SW 1271 (cell line): ENCODE results near the gene LRRC2.
"Not testable (repeated sequence)": the region's sequence is repeated elsewhere in the genome, so short reads cannot be mapped to it uniquely, and the experiment has no call there.

Source experiments
- DNase-seq, 2 experiments: peaks; one replicate each; lab custom pipeline; 2025; lab: John Stamatoyannopoulos, UW

The LRRC2 gene

DNA sequence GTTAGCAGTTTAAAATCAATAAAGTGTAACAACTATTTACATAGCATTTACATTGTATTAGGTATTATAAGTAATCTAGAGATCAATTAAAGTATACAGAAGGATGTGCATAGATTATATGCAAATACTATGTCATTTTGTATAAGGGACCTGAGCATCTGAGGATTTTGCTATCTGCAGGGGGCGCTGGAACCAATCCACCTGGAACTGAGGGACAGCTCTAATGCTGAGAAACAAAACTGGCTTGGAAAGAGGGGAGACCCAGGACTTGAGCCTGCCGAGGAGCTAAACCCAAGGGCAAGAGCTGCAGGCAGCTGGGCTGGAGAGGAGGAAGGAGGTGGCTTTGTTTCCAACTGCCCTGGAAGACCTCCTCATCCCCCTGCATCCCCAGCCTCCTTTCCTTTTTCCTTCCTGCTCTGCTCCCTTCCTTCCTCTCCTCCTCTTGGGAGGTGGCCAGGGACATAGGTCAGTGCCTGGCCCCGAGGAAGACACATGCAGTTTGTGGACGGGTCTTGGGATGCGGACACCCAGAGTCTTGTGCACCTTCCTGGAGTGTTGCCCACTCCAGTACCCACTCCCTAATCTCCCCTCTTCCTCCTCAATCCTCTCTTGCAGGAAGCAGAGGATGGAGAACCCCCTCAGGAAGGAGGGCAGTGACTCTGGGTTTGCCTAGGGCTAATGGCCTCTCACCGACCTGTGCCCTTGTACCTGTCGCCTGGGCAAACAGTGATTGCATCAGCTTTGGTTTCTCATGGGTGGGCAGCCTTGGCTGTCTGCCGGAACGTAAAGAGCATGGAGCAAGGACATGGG, 69.2 kb downstream of the LRRC2 start:
- no peak for DNase-seq

DNA sequence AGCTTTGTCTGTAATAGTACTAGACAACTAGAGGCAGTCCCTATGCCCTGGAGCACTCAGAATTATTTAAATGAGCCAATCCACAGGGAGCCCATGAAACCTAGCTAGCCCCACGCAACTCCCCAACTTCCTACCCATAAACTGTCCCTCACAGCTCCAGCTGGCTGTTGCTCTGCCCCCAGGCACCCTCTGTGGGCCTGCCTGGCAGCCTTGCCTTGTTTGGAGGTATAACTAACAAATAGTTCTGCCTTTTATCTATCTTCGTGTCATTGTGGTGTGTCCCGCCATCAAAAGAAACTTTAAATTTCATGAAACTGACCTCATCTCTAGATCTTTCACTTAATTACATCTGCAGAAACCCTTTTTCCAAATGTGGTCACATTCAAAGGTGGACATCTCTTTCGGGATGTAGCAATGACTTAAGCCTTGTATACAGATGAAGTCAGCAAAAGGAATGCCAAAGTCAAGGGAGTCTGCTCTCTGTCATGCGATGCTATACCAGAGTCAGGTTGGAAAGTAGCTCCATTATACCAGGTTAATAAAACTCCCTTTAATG, 70.1 kb downstream of the LRRC2 start:
- DNase-seq = no peak

DNA sequence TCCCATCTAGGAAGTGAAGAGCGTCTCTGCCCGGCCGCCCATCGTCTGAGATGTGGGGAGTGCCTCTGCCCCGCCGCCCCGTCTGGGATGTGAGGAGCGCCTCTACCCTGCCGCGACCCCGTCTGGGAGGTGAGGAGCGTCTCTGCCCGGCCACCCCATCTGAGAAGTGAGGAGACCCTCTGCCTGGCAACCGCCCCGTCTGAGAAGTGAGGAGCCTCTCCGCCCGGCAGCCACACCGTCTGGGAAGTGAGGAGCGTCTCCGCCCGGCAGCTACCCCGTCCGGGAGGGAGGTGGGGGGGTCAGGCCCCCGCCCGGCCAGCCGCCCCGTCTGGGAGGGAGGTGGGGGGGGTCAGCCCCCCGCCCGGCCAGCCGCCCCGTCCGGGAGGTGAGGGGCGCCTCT, 71.6 kb downstream of the LRRC2 start:
- DNase-seq = not testable (repeated sequence)

DNA sequence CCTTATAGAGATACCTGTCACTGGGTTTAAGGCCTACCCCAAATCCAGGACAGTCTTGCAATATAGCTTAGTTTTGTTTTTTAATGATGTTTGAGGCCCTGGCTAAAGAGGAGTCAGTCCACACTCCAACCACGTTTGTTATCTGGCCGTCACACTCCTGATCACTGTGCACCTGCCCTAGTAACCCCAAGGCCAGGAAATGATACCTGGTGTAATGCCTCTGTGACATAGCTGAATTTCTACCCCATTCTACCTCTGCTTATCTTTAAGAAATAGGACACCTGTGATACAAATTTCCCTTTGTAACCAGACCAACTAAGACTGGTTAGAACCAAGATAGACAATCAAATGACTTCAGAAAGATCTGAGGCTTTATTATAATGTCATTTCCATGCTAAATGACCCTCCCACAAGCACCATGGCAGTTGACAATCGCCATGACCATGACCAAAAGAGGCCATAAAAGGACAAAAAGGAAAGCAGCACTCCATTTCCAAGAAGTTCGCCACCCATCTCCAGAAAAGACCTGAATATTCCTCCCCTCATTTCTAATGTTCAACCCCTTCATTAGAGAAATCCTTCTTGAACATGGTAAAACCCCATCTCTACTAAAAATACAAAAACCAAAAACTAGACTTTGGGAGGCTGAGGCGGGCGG, 73.1 kb downstream of the LRRC2 start:
- DNase-seq = no peak

DNA sequence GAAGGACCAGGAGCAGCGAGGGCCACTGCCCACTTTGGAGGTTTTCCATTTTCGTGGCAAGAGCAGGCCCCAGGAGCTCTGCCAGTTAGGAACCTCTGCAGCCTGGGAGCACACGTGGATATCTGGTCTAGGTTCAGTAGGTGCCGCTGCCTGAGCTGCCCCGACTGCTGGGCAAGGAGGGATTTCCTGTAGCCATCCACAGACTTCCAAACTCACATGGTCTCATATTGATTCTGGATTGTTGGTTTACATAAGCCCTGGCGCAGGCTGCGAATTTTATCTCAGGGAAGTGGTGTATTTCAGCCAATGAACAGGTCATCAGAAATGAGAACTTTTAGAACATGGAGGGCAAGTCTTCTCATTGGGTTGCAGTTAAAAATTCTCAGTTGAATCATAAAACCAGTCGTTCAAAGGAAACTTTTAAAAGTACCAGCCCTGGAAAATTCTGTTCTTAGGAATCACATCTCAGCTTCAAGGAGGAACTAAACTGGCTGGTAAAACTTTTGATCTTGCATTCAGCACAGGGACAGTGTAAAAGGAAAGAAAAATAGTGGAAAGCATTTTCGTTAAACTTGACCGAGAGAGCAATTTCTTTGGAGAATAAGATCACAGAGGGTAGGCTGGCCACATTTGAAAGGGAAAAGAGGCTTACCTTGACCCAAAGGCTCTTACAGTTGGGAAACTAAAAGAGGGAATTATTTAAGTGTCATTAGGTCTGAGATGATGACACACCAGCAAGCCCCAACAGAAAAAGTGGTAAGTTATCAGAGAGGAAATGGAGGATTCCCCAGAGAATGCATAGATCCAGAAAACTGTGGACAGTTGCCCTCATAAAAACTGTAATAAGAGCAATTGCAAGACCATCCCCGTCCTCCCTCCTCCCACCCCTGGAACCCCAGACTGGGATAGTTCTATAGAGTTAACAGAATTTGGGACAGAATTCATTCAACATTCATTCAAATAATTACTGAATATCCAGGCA, 74.7 kb downstream of the LRRC2 start:
- no peak for DNase-seq

DNA sequence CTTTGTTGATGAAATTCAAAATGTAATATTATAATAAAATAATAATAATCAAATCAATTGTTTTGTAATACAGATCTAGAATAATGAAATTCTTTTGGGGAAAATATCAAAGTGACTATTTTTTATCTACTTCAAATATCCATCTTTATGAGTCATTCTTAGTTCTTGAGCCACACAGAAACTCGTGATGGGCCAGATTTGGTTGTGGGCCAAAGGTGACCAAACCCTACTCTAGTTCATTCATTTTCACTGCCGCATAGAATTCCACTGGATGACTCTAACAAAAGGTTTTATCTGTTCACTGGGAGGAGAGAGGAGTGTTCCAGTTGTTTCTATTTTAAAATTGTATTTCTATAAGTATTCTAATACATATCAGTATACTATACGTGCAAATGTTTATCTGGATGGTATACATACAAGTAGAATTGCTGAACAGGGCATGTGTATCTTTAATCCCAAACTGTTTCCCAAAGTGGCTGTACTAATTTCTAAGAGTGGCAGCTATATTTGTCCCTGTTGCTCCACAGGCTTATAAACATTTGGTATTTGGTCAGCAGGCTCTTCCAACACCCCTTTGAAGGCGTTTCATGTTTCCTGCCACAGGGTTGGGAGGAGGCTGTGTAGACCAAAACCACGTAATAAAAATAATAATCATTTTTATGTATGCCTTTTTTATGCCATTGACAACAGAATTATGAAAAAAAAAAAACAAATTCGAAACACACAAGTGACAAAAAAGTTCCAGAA, 75.6 kb downstream of the LRRC2 start:
- no peak for DNase-seq

DNA sequence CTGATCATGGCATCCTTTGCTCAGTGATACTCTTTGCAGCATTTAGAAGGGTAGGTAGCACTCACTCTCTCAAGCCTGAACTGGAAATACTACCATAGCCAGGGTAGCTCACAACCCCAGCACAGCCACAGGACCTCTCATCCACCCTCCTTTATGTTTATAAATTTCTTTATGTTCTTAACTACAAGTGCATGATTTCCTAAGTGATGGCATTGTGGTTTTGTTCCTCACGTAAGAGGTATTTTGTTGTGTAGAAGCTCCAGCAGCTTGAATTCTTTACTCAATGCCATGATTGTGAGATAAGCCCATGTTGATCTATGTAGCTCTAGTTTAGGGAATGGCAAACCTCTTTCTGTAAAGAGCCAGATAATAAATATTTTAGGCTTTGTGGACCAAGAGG, 76.2 kb downstream of the LRRC2 start:
- DNase-seq = no peak

DNA sequence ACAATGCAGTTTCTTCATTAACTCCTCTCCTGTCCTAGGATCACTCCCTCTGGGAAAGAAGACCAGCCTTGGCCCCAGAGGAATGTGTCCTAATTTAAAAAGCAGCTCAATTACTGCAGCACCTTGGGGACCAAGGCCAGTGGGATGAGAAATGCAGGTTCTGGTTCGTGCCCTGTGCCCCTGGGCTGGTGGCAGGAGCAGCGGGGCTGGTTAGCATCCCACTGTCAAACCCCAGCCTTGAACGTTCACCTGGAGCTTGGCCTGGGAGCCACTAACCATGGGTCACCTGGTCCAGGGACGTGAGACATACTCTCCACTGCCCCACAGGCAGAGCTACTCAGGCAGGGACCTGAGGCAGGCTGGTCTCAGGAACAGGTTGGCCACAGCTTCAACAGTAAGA, 76.7 kb downstream of the LRRC2 start:
- DNase-seq = no peak

DNA sequence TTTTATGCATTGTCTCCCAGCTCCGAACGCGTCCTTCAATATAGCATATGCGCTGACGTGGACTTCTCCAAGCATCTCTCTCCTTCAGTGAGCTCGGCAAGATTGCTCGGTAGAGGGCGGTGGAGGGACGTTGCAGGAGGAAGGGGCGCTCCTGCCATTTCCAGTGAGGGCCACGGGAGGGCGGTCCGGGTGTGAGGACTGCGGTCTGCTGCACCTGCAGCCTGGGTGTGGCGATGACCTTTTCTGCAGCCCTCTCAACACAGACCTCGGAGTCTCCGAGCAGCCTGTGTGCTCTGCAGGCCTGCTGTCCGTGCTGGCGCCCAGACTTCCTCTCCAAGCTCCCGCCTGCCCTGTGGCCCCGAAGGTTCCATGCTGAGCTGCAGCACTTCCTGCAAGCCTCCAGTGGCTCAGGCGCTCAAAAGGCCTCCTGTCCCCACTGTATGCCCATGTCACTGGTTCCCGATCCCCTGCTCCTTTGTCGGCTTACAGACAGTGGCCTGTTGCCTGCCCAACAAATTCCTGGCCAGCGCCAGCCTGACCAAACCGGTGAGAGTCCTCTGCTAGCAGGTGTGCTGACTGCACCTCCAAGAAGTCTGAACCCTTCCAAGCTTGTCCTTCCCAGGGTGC, 77.3 kb downstream of the LRRC2 start:
- peak; percentile 41 to 65 for DNase-seq

DNA sequence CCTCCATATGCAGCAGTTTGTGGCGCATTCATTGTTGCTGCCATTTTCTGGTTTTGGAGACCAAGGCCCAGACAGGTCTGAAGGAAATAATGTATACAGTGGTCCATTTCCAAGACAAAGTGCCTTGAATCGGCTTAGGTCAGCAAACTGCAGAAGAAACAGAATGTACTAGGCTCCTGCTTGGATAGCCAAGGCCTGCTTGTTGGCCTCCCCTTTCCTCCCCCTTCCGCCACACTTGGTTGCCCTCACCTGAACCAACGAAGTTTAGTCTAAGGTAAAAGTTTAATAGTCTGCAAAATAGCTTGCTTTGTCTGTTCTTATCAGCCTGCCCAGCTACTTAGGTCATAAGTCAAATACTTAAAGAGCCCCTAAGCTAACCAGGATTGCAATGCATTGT, 80.3 kb downstream of the LRRC2 start:
- no peak for DNase-seq

DNA sequence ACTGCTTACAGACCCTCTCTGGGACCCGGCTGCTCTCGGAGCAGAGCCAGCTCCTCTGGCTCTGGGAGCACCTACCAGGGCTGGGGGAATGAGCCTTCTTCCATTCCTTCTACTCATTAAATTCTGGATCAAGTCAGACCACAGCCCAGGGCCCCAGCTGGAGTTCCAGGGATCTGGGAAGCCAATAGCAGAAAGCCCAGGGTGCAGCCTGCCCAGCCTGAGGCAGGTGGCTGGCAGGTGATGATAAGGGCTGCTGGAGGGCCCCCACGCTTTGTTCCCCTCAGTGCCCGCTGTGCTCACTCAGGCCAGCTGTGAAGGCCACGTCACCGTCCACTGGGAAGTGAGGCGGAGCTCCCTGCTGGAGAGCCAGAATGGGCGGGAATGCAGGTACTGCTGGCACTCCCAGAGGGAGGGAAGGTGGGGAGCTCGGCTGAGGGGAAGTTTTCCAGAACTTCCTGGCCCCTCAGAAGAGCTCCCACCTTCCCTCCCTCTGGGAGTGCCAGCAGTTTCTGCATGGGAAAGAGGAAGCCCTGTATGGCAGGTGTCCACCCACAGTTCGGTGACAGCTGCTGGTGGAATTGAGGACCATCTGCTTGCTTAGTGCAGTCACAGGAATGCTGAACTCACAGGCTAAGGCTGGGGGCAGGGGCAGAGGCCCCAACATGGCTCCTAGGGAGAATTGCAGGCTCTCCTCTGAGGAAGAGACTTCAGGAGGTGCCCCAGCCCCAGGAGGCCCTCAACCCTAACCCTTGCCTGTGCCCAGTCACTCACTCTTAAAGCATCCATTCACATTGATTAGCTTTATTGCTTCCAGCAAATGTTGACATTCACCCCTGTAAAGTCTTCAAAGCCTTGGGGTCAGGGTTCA, 81.0 kb downstream of the LRRC2 start:
- no peak for DNase-seq

DNA sequence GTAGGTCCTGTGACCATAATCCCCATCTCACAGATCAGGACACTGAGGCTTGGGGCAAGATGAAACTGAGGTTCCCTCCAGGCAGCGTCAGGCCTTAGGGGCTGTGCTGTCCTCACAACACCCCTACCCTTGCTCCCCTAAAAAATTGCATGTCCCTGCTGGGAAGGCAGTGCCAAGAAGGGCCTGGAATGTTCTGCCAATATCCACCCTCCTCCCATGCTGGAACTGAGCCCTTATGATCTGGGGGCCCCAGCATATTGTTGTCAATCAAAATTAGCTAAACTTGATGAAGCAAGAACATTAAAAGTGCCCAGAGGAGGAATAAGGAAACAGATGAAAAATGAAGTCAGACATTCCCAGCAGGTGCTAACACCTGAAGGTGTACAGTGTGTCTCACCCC, 81.7 kb downstream of the LRRC2 start:
- DNase-seq = no peak

DNA sequence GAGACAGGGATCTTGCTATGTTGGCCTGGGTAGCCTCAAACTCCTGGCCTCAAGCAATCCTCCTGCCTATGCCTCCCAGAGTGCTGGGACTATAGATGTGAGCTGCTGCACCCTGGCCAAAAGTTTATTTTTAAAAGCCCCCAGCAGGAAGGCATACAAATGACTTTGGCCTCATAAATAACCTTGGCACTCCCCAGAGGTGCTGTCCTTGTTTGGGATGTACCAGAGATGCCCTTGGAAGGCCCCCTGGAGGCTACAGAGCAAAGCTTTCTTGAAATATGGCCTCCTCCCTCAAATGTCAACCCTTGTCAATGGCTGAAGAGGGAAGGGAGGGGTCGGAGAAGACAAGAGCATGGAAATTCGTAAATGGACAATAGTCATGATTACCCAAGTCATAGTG, 82.3 kb downstream of the LRRC2 start:
- no peak for DNase-seq

DNA sequence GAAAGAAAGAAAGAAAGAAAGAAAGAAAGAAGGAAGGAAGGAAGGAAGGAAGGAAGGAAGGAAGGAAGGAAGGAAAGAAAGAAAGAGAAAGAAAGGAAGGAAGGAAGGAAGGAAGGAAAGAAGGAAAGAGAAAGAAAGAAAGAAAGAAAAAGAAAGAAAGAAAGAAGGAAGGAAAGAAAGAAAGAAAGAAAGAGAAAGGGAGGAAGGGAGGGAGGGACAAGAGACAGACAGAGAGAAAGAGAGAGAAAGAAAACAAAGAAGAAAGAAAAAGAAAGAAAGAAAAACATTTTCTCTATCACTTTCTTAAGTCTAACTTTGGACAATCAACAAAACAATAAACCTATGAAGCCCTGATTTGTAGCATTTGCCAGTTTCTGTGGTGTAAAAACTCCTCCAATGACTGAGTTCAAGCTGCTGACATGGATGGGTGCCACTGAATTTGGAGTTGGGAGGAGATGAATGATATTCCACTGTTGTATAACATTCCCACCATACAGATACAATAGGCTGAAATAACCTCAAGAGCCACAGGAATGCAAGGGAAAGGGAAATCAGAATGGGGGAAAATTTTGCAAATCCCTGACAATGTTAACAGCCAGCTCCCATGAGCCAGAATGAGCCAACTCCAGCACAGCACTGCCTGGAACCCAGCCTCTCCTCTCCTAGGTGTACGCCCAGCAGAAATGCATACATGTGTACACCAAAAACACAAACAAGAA, 83.3 kb downstream of the LRRC2 start:
- no peak for DNase-seq

DNA sequence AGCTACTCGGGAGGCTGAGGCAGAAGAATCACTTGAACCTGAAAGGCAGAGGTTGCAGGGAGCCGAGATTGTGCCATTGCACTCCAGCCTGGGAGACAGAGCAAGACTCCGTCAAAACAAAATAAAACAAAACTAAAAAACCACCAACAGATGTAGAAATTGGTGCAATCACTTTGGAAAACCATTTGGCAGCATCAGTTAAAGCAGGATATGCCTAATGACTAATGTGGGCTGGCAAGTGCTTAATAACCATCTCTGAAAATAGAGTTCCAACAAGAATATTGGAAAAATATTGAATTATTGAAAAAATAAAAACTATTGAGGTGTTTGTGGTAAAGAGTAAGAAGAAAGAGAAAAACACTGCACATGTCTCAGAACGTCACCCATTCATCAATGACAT, 84.5 kb downstream of the LRRC2 start:
- no peak for DNase-seq

DNA sequence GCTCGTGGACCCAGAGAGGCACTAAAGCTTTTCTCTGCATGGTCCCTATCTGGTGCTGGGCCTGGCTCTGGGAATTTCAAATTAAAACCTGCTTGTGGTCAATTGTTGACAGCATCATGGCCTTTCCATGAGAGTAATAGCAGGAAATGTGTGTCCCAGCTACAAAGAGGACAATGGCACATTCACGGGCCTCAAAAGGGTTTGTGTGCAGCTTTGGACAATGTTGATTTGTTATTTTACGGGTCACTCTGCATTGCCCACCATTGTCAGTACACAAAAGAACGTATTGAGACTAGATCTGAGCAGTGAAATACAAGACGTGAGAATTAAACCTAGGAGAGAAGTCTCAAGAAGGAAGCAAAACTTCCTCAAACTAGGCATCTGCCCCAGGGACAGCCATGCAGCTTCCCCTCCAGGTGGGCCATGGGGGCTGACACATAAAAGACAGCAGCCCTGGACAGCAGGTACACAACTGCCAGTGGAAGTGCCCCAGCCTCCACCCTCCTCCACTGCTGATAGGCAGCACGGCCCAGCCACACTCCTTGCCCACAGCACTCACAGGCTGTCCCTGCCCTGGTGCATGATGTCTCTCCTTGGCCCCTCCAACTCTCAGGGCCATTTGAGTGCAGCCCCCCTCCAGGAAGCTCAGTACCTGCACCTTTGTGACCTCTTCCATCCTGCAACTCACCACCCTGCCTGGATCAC, 85.5 kb downstream of the LRRC2 start:
- DNase-seq = no peak

DNA sequence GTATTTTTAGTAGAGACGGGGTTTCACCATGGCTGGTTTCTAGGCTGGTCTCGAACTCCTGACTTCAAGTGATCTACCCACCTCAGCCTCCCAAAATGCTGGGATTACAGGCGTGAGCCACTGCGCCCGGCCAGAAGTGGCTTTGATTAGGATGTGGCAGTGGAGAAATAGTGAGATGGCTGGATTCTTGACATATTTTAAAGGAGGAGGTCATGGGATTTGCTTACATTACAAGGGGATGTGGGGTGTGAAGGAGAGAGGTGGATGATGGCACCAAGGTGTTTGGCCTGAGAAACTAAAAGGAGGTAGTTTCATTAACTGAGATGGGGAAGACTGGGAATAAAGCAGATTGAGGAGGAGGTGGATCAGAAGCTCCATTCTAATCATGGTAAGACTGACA, 86.4 kb downstream of the LRRC2 start:
- DNase-seq = no peak

DNA sequence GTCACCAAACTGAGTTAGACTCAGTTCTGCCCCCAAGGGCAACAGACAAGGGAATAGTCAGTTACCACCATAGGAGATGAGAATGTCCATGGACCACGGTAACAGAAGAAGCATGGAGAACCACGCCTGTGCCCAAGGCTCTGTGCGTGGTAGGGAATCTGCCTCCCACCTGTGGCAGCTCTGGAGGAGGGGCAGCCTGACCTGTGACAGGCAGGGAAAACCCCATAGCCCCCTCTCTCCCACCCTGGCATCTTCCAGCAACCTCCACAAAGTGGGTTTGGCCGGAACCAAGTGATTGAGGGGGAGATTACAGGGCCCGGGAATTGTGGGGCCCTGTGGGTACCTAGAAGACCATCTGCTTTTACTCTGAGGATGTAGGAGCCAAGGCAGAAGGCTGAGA, 87.1 kb downstream of the LRRC2 start:
- DNase-seq = no peak

DNA sequence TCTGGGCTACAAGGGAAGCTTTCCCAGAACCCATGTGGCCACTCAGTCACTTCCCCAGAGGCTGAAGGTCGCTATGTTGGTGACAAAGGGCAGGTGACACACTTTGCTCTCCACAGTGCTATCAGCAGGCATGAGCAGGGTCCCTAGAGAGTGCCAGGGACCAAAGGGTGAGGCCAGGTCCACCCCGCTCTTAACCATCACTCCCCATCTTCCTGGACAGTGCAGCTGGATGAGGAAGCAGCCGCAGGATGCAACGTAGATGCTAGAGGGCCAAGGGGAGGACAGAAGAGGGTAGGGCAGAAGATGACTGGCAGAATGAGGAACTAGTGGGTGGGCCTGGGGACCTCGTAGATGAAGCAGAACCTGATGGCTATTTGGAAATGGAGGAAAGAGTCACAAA, 87.8 kb downstream of the LRRC2 start:
- no peak for DNase-seq
